H9 (cell line): ENCODE measurements around the gene PTPN11. TPM values are rescaled to one million over a fixed set of nuclear protein-coding genes. Genes with fewer than 3 reads are reported as not detected.

Source experiments
- DNase-seq: peaks from one replicate; pipeline ENCODE4 v3.0.0-alpha.2; 2017
- H2AFZ ChIP-seq: one replicate; pipeline ENCODE4 v1.6.1; 2013; ENCODE audit warnings: mild to moderate bottlenecking, low read length, control low read depth, moderate library complexity
- H2AK5ac ChIP-seq: 2 replicates; pipeline ENCODE4 v1.6.1; 2013; ENCODE audit warnings: low read length, control low read depth, mixed read lengths; ENCODE audit not compliant: insufficient read length
- H2BK120ac ChIP-seq: one replicate; pipeline ENCODE4 v1.6.1; 2013; ENCODE audit warnings: low read depth, mild to moderate bottlenecking, low read length, control low read depth, inconsistent platforms; ENCODE audit not compliant: poor library complexity, severe bottlenecking
- H2BK12ac ChIP-seq: 2 replicates; pipeline ENCODE4 v1.6.1; 2013; ENCODE audit warnings: low read length, control low read depth, mixed read lengths, low read depth; ENCODE audit not compliant: insufficient read length
- H2BK15ac ChIP-seq: 2 replicates; pipeline ENCODE4 v1.6.1; 2013; ENCODE audit warnings: low read depth, low read length, control low read depth
- H2BK20ac ChIP-seq: one replicate; pipeline ENCODE4 v1.6.1; 2013; ENCODE audit warnings: low read depth, mild to moderate bottlenecking, low read length, control low read depth, inconsistent platforms; ENCODE audit not compliant: poor library complexity, severe bottlenecking
- H2BK5ac ChIP-seq: 2 replicates; pipeline ENCODE4 v1.6.1; 2013; ENCODE audit warnings: low read length, control low read depth, mixed read lengths; ENCODE audit not compliant: insufficient read length
- H3K14ac ChIP-seq: 2 replicates; pipeline ENCODE4 v1.6.1; 2013; ENCODE audit warnings: low read length, control low read depth; ENCODE audit not compliant: insufficient read depth
- H3K18ac ChIP-seq: 2 replicates; pipeline ENCODE4 v1.6.1; 2013; ENCODE audit warnings: low read depth, mild to moderate bottlenecking, mixed read lengths, low read length, control low read depth; ENCODE audit not compliant: insufficient read length
- H3K23ac ChIP-seq: 2 replicates; pipeline ENCODE4 v1.6.1; 2013; ENCODE audit warnings: low read length, control low read depth, mixed read lengths, low read depth; ENCODE audit not compliant: insufficient read length
- H3K23me2 ChIP-seq: 2 replicates; pipeline ENCODE4 v1.6.1; 2013; ENCODE audit warnings: low read depth, mild to moderate bottlenecking, mixed read lengths, low read length, control low read depth; ENCODE audit not compliant: insufficient read length, poor library complexity, severe bottlenecking
- H3K27ac ChIP-seq: 2 replicates; pipeline ENCODE4 v1.5.1; 2013; ENCODE audit warnings: low read length, control low read depth, mixed read lengths, low read depth; ENCODE audit not compliant: insufficient read length
- H3K27me3 ChIP-seq: 2 replicates; pipeline ENCODE4 v1.6.1; 2013; ENCODE audit warnings: low read length, control low read depth, inconsistent platforms; ENCODE audit not compliant: insufficient read depth
- H3K4ac ChIP-seq: 2 replicates; pipeline ENCODE4 v1.6.1; 2013; ENCODE audit warnings: low read depth, mild to moderate bottlenecking, control low read depth, inconsistent platforms, low read length, moderate library complexity
- H3K4me1 ChIP-seq: 2 replicates; pipeline ENCODE4 v1.6.1; 2013; ENCODE audit warnings: low read length, control low read depth, inconsistent platforms; ENCODE audit not compliant: insufficient read depth
- H3K4me2 ChIP-seq: 2 replicates; pipeline ENCODE4 v1.6.1; 2013; ENCODE audit warnings: low read length, control low read depth, mixed read lengths; ENCODE audit not compliant: insufficient read length, insufficient read depth
- H3K56ac ChIP-seq: 2 replicates; pipeline ENCODE4 v1.6.1; 2013; ENCODE audit warnings: low read depth, mild to moderate bottlenecking, mixed read lengths, low read length, control low read depth; ENCODE audit not compliant: insufficient read length
- H3K79me1 ChIP-seq: 2 replicates; pipeline ENCODE4 v1.6.1; 2013; ENCODE audit warnings: low read depth, mild to moderate bottlenecking, moderate library complexity, low read length, control low read depth, inconsistent platforms; ENCODE audit not compliant: insufficient read depth, poor library complexity, severe bottlenecking
- H3K79me2 ChIP-seq: 2 replicates; pipeline ENCODE4 v1.6.1; 2013; ENCODE audit warnings: low read length, control low read depth, inconsistent platforms; ENCODE audit not compliant: insufficient read depth
- H3K9ac ChIP-seq: 2 replicates; pipeline ENCODE4 v1.6.1; 2013; ENCODE audit warnings: low read length, control low read depth, mixed read lengths; ENCODE audit not compliant: insufficient read length; ENCODE audit errors: extremely low read depth
- H3K9me3 ChIP-seq: one replicate; pipeline ENCODE4 v1.6.1; 2013; ENCODE audit warnings: low read depth, low read length, inconsistent platforms; ENCODE audit not compliant: control insufficient read depth
- H3T11ph ChIP-seq: one replicate; pipeline ENCODE4 v1.6.1; 2013; ENCODE audit warnings: mild to moderate bottlenecking, low read length, control low read depth, inconsistent platforms
- H4K20me1 ChIP-seq: one replicate; pipeline ENCODE4 v1.6.1; 2013; ENCODE audit not compliant: control insufficient read depth, insufficient read length, insufficient read depth
- H4K5ac ChIP-seq: 2 replicates; pipeline ENCODE4 v1.6.1; 2013; ENCODE audit warnings: low read depth, mild to moderate bottlenecking, mixed read lengths, low read length, control low read depth; ENCODE audit not compliant: insufficient read length
- H4K8ac ChIP-seq: replicated peaks from 2 replicates; pipeline ENCODE4 v1.6.1; 2013; ENCODE audit warnings: low read length, control low read depth, mixed read lengths, low read depth; ENCODE audit not compliant: insufficient read length
- H4K91ac ChIP-seq: 2 replicates; pipeline ENCODE4 v1.6.1; 2013; ENCODE audit warnings: low read depth, mild to moderate bottlenecking, moderate library complexity, mixed read lengths, low read length, control low read depth; ENCODE audit not compliant: insufficient read length
- H3K27ac Mint-ChIP-seq, 3 experiments: 2 replicates in 2 of 3; 3 replicates in 1 of 3; pipeline ENCODE4 v1.8.0; 2020 to 2021; ENCODE audit warnings: mixed read lengths in 3 of 3, mild to moderate bottlenecking in 1 of 3, moderate library complexity in 1 of 3
- H3K27me3 Mint-ChIP-seq: 2 replicates; pipeline ENCODE4 v1.8.0; 2021; ENCODE audit warnings: low read depth, mild to moderate bottlenecking, moderate library complexity, mixed read lengths
- H3K36me3 Mint-ChIP-seq, 3 experiments: 2 replicates in 2 of 3; 3 replicates in 1 of 3; pipeline ENCODE4 v1.8.0; 2020 to 2021; ENCODE audit warnings: low read depth in 3 of 3, mixed read lengths in 3 of 3; ENCODE audit not compliant: insufficient read depth in 1 of 3
- H3K4me1 Mint-ChIP-seq, 2 experiments: 2 replicates each; pipeline ENCODE4 v1.8.0; 2020; ENCODE audit warnings: mixed read lengths in 2 of 2
- H3K4me3 Mint-ChIP-seq, 2 experiments: 2 replicates in 1 of 2; 3 replicates in 1 of 2; pipeline ENCODE4 v1.8.0; 2020 to 2021; ENCODE audit warnings: mild to moderate bottlenecking in 2 of 2, mixed read lengths in 2 of 2, moderate library complexity in 1 of 2
- H3K9me3 Mint-ChIP-seq, 2 experiments: 2 replicates in 1 of 2; 3 replicates in 1 of 2; pipeline ENCODE4 v1.8.0; 2020; ENCODE audit warnings: mild to moderate bottlenecking in 2 of 2, mixed read lengths in 2 of 2, moderate library complexity in 1 of 2
- WGBS: extraction: QIAGEN DNeasy Blood & Tissue Kit; methylation state at CpG from one replicate; pipeline ENCODE4 v1.1.7; 2013; ENCODE audit warnings: missing lambda C conversion rate, low lambda C conversion rate, mixed read lengths; ENCODE audit not compliant: insufficient read length; ENCODE audit errors: extremely low coverage; 5-methylcytosine and 5-hydroxymethylcytosine counted together
- total RNA-seq: library from RNA; stranded (reverse); gene quantifications from 2 replicates; pipeline ENCODE4 v1.2.1, GENCODE V29; 2021
- TF ChIP-seq, protein P1 (sequence below): fragments of 200-600 bp; sonication (generic); conservative IDR thresholded peaks from 3 replicates; pipeline ENCODE4 v1.8.0; 2021; ENCODE audit warnings: antibody characterized with exemption, mild to moderate bottlenecking

PTPN11 gene
- total RNA-seq, 1 experiment from 2014 or later: 112 TPM

DNA sequence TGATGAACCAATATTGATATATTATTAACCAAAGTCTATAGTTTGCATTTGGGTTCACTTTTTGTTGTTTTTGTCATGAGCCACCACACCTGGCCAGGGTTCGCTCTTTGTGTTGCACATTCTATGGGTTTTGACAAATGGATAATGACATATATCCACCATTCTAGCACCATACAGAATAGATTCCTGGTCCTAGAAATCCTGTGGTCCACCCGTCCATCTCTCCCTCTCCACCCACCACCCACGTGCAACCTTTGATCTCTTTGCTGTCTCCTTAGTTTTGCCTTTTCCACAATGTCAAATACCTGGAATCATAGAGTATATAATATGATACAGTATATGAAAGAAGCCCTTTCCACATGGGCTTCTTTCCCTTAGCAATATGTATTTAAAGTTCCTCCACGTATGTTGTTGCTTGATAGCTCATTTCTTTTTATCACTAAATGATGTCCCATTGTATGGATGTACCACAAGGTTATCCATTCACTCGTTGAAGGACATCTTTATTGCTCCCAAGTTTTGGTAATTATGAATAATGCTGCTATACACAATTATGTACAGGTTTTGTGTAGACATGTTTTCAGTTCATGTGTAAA is 16.7 kb upstream of the PTPN11 start:
- no peak for DNase-seq
- Histone ChIP-seq H3K23me2 (no peaks in the 10 kb centered on the region), H3K18ac (no peak overlapping the region), H2BK5ac (no peak overlapping the region), H3K27me3 (no peaks in the 10 kb centered on the region), H2AFZ (no peak overlapping the region), H2BK15ac (no peak overlapping the region), H3K79me2 (no peaks in the 10 kb centered on the region), H3K56ac (no peak overlapping the region), H3K4ac (no peak overlapping the region), H2BK12ac (no peak overlapping the region), H3K79me1 (peaks cover 1% of the 10 kb centered on the region), H3K9ac (no peak overlapping the region), H3K27ac (no peak overlapping the region), H3K14ac (no peak overlapping the region), H4K8ac (no peak overlapping the region), H2AK5ac (no peak overlapping the region), H3K9me3 (no peaks in the 10 kb centered on the region), H3K23ac (no peak overlapping the region), H2BK120ac (no peak overlapping the region), H3K4me2 (no peak overlapping the region), H3T11ph (no peak overlapping the region), H4K91ac (no peak overlapping the region), H4K5ac (no peak overlapping the region), H3K4me1 (no peaks in the 10 kb centered on the region), H2BK20ac (no peak overlapping the region), H4K20me1 (no peaks in the 10 kb centered on the region)
- Mint-ChIP-seq H3K9me3 (no peaks in the 10 kb centered on the region), H3K4me3 (no peak overlapping the region), H3K27ac (no peak overlapping the region), H3K36me3 (peaks cover 23 to 36% (median 28%) of the 10 kb centered on the region in 3 experiments; a peak in 6 of 7 replicates), H3K27me3 (no peaks in the 10 kb centered on the region; the same call in 1 of the 2 replicates), H3K4me1 (no peaks in the 10 kb centered on the region; a peak in 1 of 4 replicates)
- TF ChIP-seq, protein P1, sequence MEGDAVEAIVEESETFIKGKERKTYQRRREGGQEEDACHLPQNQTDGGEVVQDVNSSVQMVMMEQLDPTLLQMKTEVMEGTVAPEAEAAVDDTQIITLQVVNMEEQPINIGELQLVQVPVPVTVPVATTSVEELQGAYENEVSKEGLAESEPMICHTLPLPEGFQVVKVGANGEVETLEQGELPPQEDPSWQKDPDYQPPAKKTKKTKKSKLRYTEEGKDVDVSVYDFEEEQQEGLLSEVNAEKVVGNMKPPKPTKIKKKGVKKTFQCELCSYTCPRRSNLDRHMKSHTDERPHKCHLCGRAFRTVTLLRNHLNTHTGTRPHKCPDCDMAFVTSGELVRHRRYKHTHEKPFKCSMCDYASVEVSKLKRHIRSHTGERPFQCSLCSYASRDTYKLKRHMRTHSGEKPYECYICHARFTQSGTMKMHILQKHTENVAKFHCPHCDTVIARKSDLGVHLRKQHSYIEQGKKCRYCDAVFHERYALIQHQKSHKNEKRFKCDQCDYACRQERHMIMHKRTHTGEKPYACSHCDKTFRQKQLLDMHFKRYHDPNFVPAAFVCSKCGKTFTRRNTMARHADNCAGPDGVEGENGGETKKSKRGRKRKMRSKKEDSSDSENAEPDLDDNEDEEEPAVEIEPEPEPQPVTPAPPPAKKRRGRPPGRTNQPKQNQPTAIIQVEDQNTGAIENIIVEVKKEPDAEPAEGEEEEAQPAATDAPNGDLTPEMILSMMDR: no peak
- no CpG with 5 or more reads among the region's 5 CpGs for WGBS
